ENCODE measurements around the gene DISP1.

- TF ChIP-seq ZNF622 (IDR thresholded peaks at IDR 0.05) (no peak), FOXK2 (IDR thresholded peaks at IDR 0.05) (no peak), IRF4 (IDR thresholded peaks at IDR 0.05; ENCODE audit: low read depth, low read length) (no peak), ZBTB40 (IDR thresholded peaks at IDR 0.05; ENCODE audit: borderline replicate concordance) (no peak), POU2F2 (IDR thresholded peaks at IDR 0.05; ENCODE audit: borderline replicate concordance, low read depth, low read length) (no peak), EZH2 (IDR thresholded peaks at IDR 0.05; ENCODE audit: borderline replicate concordance, control insufficient read depth, low read depth, low read length) (no peak), POLR2AphosphoS5 (IDR thresholded peaks at IDR 0.05; ENCODE audit: low read length) (no peak), HSF1 (IDR thresholded peaks at IDR 0.05; ENCODE audit: low read depth, low read length) (no peak), KDM1A (IDR thresholded peaks at IDR 0.05; ENCODE audit: borderline replicate concordance) (no peak)
- TF ChIP-seq, protein P1, sequence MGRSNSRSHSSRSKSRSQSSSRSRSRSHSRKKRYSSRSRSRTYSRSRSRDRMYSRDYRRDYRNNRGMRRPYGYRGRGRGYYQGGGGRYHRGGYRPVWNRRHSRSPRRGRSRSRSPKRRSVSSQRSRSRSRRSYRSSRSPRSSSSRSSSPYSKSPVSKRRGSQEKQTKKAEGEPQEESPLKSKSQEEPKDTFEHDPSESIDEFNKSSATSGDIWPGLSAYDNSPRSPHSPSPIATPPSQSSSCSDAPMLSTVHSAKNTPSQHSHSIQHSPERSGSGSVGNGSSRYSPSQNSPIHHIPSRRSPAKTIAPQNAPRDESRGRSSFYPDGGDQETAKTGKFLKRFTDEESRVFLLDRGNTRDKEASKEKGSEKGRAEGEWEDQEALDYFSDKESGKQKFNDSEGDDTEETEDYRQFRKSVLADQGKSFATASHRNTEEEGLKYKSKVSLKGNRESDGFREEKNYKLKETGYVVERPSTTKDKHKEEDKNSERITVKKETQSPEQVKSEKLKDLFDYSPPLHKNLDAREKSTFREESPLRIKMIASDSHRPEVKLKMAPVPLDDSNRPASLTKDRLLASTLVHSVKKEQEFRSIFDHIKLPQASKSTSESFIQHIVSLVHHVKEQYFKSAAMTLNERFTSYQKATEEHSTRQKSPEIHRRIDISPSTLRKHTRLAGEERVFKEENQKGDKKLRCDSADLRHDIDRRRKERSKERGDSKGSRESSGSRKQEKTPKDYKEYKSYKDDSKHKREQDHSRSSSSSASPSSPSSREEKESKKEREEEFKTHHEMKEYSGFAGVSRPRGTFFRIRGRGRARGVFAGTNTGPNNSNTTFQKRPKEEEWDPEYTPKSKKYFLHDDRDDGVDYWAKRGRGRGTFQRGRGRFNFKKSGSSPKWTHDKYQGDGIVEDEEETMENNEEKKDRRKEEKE (IDR thresholded peaks at IDR 0.05) = no peak
- TF ChIP-seq, protein P2, sequence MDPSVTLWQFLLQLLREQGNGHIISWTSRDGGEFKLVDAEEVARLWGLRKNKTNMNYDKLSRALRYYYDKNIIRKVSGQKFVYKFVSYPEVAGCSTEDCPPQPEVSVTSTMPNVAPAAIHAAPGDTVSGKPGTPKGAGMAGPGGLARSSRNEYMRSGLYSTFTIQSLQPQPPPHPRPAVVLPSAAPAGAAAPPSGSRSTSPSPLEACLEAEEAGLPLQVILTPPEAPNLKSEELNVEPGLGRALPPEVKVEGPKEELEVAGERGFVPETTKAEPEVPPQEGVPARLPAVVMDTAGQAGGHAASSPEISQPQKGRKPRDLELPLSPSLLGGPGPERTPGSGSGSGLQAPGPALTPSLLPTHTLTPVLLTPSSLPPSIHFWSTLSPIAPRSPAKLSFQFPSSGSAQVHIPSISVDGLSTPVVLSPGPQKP (IDR thresholded peaks at IDR 0.05; ENCODE audit: low read depth, low read length) = no peak
Measured at GRCh38 chr1:222820171-222820712, 5.4 kb downstream of the DISP1 start.

All from GM12878 (cell line).